Erythroblast (primary cell): ENCODE data around the gene DISP3.

Experiments
- DNase-seq, 2 experiments: peaks; one replicate each; lab custom pipeline; 2025; lab: John Stamatoyannopoulos, UW
- GATA1 ChIP-seq: IDR thresholded peaks from 2 replicates; pipeline ENCODE4 v1.6.1; 2011; ENCODE audit warnings: low read depth, mild to moderate bottlenecking, control low read depth, low read length, moderate library complexity
- POLR2A ChIP-seq: IDR thresholded peaks from 2 replicates; pipeline ENCODE4 v1.6.1; 2011; ENCODE audit warnings: mild to moderate bottlenecking, low read length

The DISP3 gene

DNA sequence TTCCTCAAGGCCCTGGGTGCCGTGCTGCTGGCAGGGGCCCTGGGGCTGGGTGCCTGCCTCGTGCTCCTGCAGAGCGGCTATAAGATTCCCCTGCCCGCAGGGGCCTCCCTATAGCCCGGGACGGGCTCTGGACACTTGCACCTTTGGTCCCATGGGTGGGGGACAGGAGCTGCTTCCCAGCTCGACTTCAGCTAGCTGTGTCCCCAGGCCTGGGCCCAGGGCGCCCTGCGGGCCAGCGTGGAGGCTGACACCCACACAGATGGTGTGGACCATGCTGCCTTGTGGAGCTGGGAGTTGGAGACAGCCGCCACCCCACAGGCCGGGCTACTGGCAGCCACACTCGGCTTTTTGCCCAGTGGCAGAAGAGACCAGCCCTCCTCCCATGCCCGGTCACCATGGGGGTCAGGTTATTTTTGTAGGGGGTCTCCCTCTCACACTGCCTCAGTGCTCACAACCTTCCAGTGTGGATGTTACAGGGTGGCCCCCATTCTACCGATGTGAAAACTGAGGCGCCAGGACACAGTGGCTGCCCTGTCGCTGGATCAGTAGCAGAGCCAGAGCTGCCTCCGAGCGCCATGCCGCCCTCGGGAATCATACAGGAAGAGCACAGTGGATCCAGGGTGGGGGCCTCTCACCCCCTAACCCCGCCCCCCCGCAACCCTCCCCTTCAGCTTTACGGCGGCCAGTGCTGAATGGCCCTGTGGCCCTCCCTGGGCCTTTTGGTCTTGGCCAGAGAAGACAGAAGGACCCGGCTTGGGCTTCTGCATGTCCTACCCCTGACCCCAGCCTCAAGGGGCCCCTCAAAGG is 57.8 kb downstream of the DISP3 start:
- TF ChIP-seq POLR2A (no peak), GATA1 (no peak)
- no peak for DNase-seq

DNA sequence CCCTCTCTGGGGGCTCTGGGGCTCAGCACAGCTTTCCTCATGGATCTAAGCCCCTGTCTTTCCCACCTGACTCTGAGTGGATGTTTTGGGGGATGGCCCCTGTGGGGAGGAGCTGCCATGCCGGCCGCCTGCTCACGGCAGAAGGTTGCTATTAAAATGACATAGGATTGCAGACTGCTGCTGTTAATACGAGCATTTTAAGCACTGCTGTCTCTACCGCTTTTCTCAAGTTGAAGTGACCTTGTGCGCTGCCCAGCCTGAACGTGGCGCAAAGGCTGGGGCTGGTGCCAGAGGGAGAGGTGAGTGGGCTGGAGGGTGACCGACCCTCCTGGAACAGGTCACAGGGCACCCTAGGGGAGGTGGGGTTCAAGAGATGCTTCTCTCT is 58.4 kb downstream of the DISP3 start:
- no peak for DNase-seq
- no peak for TF ChIP-seq GATA1
- no peak for TF ChIP-seq POLR2A

GRCh38 chr1:11537854-11538591 is 59.1 kb downstream of the DISP3 start:
- no peak for DNase-seq
- TF ChIP-seq POLR2A: no peak
- TF ChIP-seq GATA1: no peak

DNA sequence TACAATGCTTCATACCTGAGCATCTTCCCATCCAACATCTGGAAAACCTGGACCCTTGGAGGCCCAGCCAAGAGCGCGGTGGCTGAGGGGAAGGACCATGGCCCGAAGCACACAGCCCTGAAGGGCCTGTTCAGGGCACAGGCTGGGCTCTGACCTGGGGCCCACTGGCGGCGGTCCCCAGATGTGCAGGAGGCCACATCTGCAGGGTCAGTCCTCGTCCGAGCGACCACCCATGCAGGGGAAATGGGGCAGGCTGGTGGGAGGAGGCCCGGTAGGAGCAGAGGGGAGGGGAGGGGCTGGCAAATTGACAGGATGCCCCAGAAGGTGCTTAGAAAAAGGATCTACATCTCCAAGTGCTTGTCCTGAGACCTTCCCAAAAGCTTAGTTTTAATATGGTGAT is 59.9 kb downstream of the DISP3 start:
- DNase-seq: no peak
- TF ChIP-seq POLR2A: no peak
- no peak for TF ChIP-seq GATA1

GRCh38 chr1:11539850-11540772 is 61.2 kb downstream of the DISP3 start:
- TF ChIP-seq POLR2A: no peak
- no peak for TF ChIP-seq GATA1
- DNase-seq: no peak

- DNase-seq: no peak
- TF ChIP-seq POLR2A (no peak), GATA1 (no peak)
These were observed 61.8 kb downstream of the DISP3 start for GRCh38 chr1:11540773-11541160.

- DNase-seq: no peak
- TF ChIP-seq GATA1 (no peak), POLR2A (no peak)
These were observed 62.3 kb downstream of the DISP3 start for GRCh38 chr1:11541236-11541635.

DNA sequence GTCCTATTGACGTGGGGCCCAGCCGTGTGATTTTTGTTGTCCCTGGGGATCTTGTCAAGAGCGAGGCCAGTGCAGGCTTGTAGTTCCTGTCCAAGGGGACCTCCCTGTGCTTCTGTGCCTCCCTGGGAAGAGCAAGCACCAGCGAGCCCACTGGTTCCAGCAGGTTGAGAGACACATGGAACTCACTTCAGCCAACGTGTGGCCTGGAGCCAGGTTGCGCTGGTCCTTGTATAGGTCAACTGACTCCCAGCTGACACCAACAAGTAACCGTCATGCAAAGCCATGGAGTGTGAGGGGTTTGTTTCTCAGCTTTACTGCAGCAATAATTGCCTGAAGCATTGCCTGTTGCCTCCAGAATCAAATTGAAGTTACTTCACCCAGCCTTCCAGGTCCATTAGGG is 63.0 kb downstream of the DISP3 start:
- TF ChIP-seq POLR2A (no peak), GATA1 (no peak)
- DNase-seq: no peak

DNA sequence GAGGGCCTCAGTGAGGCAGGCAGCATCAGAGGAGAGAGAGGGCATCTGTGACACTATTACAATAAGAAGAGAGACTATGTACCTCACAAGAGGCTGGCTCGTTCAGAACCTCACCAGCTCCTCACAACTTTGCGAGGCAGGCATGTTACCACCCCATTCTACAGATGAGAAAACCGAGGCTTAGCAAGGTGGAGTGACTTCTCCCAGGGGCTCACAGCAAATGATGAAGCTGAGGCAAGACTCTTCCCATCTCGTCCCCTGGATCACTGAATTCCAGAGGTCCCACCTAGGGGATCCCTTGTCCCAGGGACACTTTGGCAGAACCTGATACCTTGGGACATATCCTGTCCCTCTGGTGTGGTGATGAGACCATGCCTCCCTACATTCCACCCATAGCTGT is 64.4 kb downstream of the DISP3 start:
- TF ChIP-seq GATA1 (no peak), POLR2A (no peak)
- DNase-seq: no peak

- TF ChIP-seq POLR2A (no peak), GATA1 (no peak)
- no peak for DNase-seq
These were observed 64.8 kb downstream of the DISP3 start for GRCh38 chr1:11543796-11544195.

GRCh38 chr1:11546456-11546855 is 67.5 kb downstream of the DISP3 start:
- no peak for TF ChIP-seq POLR2A
- TF ChIP-seq GATA1: no peak
- DNase-seq: no peak

- TF ChIP-seq POLR2A (no peak), GATA1 (no peak)
- peak; percentile 64 to 67 for DNase-seq
These were observed 71.8 kb downstream of the DISP3 start for GRCh38 chr1:11550664-11551283.

- DNase-seq: no peak
- TF ChIP-seq POLR2A (no peak), GATA1 (no peak)
These were observed 79.3 kb downstream of the DISP3 start for GRCh38 chr1:11558276-11558675.
